A204.1 (cell line): ENCODE data around the gene SSH2.
"Not testable (repeated sequence)": the region's sequence is repeated elsewhere in the genome, so short reads cannot be mapped to it uniquely, and the experiment has no call there.

Experiments used
- FAIRE-seq: peaks from 2 replicates; lab custom pipeline; 2012; peaks lifted over from hg19 to GRCh38; lab: Jason Lieb, UNC

The SSH2 gene

DNA sequence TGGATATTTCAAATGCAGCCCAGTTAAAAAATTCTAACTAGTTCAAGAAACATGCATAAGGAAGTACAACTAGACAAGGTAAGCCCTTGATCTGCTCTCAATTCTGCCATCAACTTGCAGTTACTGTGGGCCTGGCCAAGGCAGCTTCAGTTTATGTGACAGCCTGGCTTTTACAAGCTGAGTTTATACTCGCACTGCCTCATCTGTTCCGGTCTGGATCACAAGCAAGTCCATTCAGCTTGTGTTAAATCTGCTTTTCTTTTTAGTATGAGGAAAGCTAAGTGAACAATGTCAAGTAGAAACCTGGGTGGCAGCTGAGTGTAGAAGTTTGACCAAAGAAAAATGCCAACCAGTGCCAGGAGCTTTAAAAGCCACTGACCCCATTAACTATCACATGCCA lies 230.7 kb downstream of the SSH2 start:
- FAIRE-seq, result no peak

DNA sequence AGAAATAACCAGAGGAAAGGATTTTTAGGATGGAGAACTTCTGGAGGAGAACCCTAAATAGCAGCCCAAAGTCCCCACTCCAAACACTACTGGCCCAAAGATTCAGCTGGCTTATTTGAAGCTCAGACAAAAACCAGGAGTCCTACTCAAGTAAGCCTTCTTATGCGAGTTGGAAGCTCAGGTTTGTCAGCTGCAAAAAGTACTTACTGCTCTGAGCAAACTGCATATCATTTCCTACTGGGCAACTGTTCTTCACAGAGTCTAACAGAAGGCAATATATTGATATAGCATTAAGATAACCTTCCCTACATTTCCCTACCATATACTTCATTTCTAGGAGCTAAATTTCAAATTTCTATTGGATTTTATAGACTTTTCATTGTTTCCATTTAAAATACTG lies 231.2 kb downstream of the SSH2 start:
- FAIRE-seq, result no peak

- FAIRE-seq, result no peak
Observed at GRCh38 chr17:29698019-29698777, 231.8 kb downstream of the SSH2 start.

DNA sequence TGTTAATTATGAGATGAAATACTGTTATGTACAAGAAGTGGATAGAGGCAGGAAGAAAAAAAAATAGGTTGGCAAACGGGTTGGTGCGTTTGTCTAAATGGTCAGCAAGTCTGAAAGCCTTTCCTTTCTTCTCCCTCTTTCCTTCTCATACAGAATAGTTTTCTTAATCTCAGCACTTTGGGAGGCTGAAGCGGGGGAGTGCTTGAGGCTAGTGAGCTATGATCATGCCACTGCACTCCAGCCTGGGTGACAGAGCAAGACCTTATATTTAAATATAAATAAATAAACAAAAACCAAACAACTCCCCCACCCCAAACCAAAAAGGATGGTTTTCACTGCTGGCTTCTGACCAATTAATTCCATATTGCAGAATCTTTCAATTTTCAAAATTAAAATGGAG lies 232.7 kb downstream of the SSH2 start:
- no peak for FAIRE-seq

DNA sequence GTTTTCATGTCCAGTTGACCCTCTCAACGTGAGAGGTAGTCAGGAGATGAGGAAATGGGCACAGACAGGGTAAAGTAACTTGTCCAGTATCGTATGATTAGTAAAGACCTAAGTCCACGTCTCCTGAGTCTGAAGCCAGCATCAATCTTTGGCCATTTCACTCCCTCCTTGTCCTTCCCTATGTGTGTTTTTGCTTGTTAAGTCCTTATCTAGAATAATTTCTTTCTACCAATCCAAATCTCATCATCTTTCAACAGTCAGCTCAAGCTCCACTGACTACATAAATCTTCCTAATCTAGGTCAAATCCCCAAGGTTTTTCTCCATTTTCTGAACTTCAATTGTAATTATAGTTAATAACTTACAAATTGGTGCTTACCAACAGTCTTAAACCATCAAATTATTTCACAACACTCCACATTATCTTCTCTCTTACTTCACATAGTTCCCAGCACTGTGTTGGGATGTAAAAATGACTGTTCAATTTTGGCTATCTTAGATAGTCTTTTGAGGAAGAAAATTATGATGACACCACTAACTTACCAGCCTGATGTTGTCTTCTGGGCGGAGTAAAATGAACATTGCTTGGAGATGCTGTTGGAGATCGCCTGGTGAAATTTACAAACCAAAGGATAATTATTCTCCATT lies 235.0 kb downstream of the SSH2 start:
- FAIRE-seq, result no peak

DNA sequence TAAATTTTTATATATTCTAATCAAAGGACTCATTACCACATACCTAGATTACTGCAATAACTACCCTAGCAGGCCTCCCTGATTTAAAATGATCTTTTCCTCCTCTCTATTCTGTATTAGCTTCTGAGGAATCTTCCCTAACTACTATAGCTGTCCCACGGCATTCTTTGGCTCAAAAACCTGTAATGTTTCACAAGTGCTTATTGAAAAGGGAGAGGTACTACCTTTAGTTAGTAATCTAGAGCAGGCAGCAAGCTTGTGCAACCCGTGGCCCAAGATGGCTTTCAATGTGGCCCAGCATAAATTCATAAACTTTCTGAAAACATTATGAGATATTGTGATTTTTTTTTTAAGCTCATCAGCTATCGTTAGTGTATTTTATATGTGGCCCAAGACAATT lies 236.3 kb downstream of the SSH2 start:
- FAIRE-seq, result no peak

DNA sequence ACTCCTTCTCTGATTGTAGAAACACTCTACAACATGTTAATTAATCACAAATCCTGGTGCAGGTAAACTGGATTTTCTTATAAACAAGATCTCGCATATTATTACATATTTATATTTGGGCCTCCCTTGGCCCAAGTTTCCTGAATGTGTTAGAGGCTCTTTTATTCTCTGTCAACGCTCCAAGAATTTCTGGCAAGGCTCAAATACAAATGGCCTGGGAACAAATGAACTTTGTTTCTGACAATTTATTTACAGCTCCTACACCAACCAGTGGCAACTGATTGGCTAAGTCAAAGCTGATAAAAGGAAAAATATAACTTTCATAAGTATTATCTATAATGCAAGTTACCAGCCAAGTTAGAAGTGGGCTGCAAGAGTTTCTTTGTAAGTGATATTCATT lies 242.4 kb downstream of the SSH2 start:
- no peak for FAIRE-seq

GRCh38 chr17:29686993-29687590 lies 242.9 kb downstream of the SSH2 start:
- no peak for FAIRE-seq

- no peak for FAIRE-seq
Observed at GRCh38 chr17:29683481-29683880, 246.5 kb downstream of the SSH2 start.

DNA sequence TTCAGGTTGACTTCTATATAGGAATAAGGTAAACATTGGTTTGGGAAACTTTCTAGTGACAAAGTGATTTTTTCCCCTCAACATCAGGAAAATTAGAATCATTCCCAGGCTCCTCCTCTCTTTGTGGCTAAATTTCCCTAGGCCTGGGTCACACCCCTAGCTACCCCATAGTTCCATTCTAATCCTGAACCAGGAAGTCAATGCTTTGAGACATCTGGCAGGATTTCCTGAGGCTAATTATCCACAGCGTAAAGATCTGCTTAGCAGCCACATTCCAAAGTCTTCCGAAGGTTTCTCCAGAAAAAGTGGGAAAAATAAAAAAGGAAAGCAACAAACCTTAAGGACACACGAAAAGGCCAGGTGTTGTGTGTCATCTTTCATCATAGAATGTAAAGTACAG lies 247.0 kb downstream of the SSH2 start:
- FAIRE-seq, result no peak

- FAIRE-seq, result no peak
Observed at GRCh38 chr17:29682054-29682453, 248.0 kb downstream of the SSH2 start.

DNA sequence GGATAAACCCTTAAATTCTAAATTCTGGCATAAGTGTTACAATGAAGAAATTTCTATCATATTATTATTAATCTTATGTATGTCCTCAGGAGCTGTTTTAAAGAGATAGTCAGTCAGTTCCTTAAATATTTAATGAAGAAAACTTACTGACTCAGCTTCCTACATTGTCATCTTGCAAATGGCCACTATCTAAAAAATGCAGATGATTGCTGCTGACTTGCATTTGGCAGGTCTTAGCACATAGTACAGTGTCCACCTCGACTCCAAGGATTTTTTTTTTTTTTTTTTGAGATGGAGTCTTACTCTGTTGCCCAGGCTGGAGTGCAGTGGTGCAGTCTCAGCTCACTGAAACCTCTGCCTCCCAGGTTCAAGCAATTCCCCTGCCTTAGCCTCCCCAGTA lies 252.2 kb downstream of the SSH2 start:
- FAIRE-seq, result no peak

GRCh38 chr17:29677221-29677791 lies 252.7 kb downstream of the SSH2 start:
- no peak for FAIRE-seq

DNA sequence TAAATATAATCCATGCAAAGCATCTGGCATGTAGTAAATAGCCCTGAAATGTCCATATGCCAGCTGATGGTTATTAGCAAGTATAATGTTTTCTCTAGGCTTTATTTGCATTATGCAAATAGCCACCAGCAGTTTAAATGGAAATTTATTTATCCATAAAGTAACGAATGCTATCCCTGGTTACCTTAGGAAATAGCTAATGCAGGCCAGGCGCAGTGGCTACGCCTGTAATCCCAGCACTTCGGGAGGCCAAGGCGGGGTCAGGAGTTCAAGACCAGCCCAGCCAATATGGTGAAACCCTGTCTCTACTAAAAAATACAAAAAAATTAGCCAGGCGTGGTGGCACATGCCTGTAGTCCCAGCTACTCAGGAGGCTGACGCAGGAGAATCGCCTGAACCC lies 254.1 kb downstream of the SSH2 start:
- FAIRE-seq, result not testable (repeated sequence)

GRCh38 chr17:29674281-29674680 lies 255.7 kb downstream of the SSH2 start:
- no peak for FAIRE-seq

DNA sequence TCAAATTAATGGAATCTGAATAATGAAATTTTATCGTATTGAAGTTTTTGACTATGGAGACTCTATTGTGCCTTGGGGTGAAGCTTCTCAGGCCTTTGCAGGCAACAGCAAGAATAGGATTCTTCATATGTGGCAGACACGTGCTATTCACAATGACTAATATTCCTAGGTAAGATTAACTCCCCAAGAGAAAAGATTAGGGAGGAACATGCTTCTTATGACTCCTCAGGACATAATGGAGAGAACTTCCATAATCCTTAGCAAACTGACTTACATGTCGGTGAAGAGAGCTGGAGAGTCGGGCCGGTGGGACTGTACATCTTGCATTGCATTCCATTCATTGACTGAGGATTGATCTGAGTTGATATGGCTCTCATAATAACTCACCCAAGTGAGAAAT lies 258.4 kb downstream of the SSH2 start:
- FAIRE-seq, result no peak

DNA sequence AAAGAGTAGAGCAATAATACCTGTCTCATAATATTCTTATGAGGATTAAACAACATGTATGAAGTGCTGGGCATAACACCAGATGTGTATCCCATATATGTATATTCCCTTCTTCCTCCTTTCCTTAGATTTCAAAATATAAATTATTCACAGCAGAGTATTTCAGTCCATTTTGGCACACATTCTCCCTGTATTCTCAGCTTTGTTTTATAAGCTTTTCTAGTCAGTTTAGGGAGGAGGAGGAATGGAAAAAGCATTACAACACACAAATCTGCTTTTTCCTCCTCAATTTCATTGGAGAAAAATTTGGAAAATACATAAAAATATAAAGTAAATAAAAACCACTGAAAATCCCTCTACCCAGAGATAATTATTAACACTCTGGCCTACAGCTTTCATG lies 260.8 kb downstream of the SSH2 start:
- FAIRE-seq, result no peak

DNA sequence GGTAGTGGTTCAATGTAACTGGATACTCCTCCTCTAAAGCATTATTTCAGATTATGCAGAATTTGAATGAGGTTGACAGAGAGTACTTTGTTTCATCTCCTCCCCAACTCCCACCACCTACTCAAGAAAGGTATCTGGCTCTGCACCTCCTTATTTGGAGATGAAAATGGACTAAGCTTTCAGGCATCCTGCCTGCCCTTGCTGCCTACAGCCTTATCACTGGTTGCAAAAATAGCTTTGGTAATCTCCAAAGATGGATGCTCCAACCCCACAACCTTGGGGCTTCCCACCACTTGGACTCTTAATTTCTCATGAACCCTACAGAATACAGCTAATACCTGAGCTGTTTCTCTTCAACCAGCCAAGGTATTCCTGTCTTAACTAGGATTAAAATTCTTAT lies 262.1 kb downstream of the SSH2 start:
- FAIRE-seq, result no peak

DNA sequence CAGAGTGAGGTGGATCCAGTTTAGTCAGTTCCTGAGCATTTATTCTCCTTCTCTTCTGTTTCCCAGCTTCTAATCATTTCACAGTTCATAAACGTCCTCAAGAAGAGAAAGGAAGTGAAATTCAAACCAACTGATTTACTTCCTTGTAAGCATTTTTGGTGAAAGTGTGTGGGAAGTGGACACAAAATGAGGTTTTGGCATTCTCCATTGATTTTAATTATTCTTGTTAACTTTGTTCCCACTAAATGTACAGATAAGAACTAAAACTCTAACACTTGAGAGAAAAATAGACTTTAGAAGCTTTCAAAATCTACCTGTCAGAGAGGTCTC lies 264.6 kb downstream of the SSH2 start:
- no peak for FAIRE-seq

- no peak for FAIRE-seq
Observed at GRCh38 chr17:29664743-29665480, 265.1 kb downstream of the SSH2 start.

DNA sequence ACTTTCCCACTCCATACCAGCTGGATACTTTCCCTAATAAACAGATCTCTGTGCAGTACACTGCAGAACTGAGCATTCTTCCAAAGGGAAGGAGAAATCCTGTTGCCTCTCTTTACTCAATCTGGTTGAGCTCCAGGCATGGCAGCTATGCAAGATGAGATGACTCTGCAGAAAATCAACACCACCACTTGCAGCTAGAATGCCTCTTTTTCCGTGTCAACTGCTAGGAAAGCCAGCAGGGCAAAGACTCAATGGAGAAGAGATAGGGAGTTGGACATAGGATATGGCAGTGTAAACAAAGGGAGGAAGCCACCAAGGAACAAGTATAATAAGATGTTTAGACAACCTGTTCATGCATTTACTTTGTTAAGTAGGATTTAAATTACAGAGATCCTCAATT lies 266.9 kb downstream of the SSH2 start:
- FAIRE-seq, result no peak

DNA sequence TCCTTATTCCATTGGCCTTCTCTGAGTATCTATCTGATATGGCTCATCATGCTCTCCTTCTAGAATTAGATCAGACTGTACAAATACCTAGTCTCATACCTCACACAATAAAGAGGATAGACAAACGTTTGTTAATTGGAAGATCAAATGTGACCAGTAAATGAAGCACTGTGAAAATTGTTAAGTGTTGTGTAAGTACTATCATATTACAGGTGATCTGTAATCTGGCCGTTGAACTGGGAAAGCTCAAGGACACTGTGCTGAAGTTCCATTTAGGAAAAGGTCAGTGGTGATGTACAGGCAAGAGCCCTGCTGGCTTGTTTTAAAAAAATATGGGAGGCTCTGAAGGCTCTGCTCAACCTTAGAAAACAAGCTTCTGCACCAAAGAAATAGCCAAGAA lies 268.8 kb downstream of the SSH2 start:
- no peak for FAIRE-seq

- no peak for FAIRE-seq
Observed at GRCh38 chr17:29659155-29659554, 270.9 kb downstream of the SSH2 start.
